ENCODE results near the gene AOX1. TPM values are rescaled to one million over a fixed set of nuclear protein-coding genes. Genes with fewer than 3 reads are reported as not detected.
"Not testable (repeated sequence)": the region's sequence is repeated elsewhere in the genome, so short reads cannot be mapped to it uniquely, and the experiment has no call there.

AOX1 gene
- total and polyA plus RNA-seq, 4 experiments from 2014 or later: not detected

DNA sequence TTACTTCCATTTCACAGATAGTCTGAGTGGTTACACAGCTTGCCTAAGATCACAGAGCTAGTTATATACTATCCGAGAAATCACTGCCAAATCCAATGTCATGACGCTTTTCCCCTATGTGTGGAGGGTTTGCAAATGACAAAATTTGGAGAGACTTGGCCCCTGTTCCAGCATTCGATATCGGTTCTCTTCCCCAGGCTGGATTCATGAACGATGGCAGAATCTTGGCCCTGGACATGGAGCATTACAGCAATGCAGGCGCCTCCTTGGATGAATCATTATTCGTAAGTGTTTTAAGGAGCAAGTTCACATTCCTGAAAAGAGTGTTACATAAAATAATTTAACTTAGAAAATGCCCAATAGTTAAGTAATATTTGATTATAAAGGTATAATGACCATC lies 55.1 kb downstream of the AOX1 start:
- peaks cover under 1 to 6% of the 10 kb centered on the region in 2 donors for H3K27me3 Mint-ChIP-seq
- H3K9me3 ChIP-seq (ENCODE audit: control insufficient read depth in 1 of 2, low read length in 2 of 2): no peaks in the 10 kb centered on the region
- H3K27ac Mint-ChIP-seq: no peak overlapping the region
- intact Hi-C loops (cut with micrococcal nuclease): no loop called here
- ChIA-PET CTCF (ENCODE audit: partially characterized antibody) (no interaction called here), POLR2A (ENCODE audit: partially characterized antibody) (no interaction called here)
- H3K9me3 Mint-ChIP-seq: no peaks in the 10 kb centered on the region
- H3K4me1 ChIP-seq (ENCODE audit: insufficient read depth, low read length): no peaks in the 10 kb centered on the region
- H3K27me3 ChIP-seq (ENCODE audit: insufficient read depth, low read length): no peaks in the 10 kb centered on the region
- H3K27ac ChIP-seq (ENCODE audit: low read depth, low read length): no peak overlapping the region
- H3K4me3 ChIP-seq (ENCODE audit: low read length in 2 of 2): no peak overlapping the region
- no peak overlapping the region for H3K4me3 Mint-ChIP-seq
- no peaks in the 10 kb centered on the region for H3K4me1 Mint-ChIP-seq
- no peak for DNase-seq
- H3K36me3 ChIP-seq (ENCODE audit: insufficient read depth, low read length): no peaks in the 10 kb centered on the region
- peaks cover 0 to under 1% of the 10 kb centered on the region in 2 donors for H3K36me3 Mint-ChIP-seq

DNA sequence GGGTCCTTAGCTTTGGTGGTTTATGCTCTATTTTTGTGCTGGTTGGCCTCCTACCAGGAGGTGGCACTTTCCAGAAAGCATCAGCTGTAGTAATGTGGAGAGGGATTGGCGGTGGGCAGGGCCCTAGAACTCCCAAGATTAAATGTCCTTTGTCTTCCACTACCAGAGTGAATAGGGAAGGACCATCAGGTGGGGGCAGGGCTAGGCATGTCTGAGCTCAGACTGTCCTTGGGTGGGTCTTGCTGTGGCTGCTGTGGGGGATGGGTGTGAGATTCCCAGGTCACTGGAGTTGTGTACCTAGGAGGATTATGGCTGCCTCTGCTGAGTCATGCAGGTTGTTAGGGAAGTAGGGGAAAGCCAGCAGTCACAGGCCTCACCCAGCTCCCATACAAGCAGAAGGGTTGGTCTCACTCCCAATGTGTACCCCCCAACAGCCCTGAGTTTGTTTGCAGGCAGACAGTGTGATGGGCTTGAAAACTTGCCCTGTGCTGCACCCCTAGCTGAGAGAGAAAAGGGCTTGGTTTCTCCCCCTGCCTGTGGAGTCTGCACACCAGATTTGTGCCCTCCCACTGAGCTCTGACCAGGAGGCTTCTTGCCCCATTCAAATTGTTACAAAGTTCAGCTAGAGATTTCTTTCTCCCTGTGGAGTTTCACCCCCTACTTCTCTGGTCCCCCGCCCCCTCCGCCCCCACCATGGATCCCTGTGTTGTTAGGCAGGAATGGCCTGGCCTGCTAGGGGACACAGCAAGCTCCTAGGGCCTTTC lies 62.9 kb downstream of the AOX1 start:
- DNase-seq; POLR2A ChIA-PET (ENCODE audit: partially characterized antibody); H3K4me1 ChIP-seq (ENCODE audit: insufficient read depth, low read length); H3K36me3 Mint-ChIP-seq; H3K4me1 Mint-ChIP-seq; H3K27me3 ChIP-seq (ENCODE audit: insufficient read depth, low read length); H3K27ac ChIP-seq (ENCODE audit: low read depth, low read length); H3K36me3 ChIP-seq (ENCODE audit: insufficient read depth, low read length); intact Hi-C loops (cut with micrococcal nuclease); H3K4me3 Mint-ChIP-seq; H3K4me3 ChIP-seq (ENCODE audit: low read length in 2 of 2); H3K9me3 ChIP-seq (ENCODE audit: control insufficient read depth in 1 of 2, low read length in 2 of 2); H3K9me3 Mint-ChIP-seq: not testable (repeated sequence)
- Mint-ChIP-seq H3K27ac (peak overlapping the region in 1 of 7 donors; percentile 45), H3K27me3 (peaks cover 8 to 15% of the 10 kb centered on the region in 2 donors)
- CTCF ChIA-PET (ENCODE audit: partially characterized antibody): interaction anchor here (1.3 kb wide), 1 partner anchor 9 kb away, joined by 3 read pairs; no protein-coding TSS in a partner anchor

DNA sequence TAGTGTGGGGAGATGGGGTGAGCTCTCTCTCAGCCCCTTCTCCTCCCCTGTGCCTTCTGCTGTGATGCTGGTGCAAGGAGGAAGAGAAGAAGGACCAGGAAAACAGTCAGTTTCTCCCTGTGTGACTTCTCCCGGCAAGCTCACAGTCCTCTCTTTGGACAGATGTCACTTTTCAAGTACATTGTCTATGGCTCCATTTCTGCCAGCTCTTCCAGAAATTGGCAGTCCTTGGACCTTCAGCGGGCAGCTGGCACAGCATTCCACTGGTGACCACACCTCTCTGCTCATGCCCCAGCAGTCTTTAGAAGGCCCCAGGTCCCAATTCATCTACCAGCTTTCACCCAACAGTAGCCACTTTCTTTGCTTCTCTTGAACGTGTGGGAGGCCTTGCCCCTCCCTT lies 63.9 kb downstream of the AOX1 start:
- H3K36me3 Mint-ChIP-seq: no peaks in the 10 kb centered on the region

DNA sequence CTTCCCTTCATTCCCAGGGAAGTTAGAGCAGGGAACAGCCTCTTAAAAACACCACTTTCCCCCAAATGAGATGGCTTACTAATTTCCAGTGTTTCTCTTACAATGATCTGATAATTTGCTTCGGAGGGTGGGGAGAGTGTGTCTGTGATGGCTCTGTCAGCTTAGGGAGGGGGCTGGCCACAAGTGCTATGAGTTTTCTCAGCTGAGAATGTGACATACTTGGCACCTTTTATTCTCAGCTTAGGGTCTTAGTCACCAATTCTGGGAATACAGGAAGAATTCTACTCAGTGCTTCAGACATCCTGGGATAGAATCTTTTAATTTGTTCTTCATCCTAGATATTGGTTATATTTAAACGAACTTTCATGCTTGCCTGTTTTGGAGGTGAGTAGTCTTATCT lies 64.4 kb downstream of the AOX1 start:
- H3K27ac ChIP-seq (ENCODE audit: low read depth, low read length): no peak overlapping the region
- CTCF ChIA-PET (ENCODE audit: partially characterized antibody): no interaction called here
- Mint-ChIP-seq H3K36me3 (no peaks in the 10 kb centered on the region), H3K4me1 (no peaks in the 10 kb centered on the region), H3K27me3 (peaks cover 8 to 15% of the 10 kb centered on the region in 2 donors), H3K4me3 (no peak overlapping the region), H3K27ac (no peak overlapping the region), H3K9me3 (peaks cover 0 to 2% (median 0%) of the 10 kb centered on the region in 8 donors)
- POLR2A ChIA-PET (ENCODE audit: partially characterized antibody): no interaction called here
- peaks cover 7% of the 10 kb centered on the region for H3K27me3 ChIP-seq (ENCODE audit: insufficient read depth, low read length)
- no peak for DNase-seq
- H3K36me3 ChIP-seq (ENCODE audit: insufficient read depth, low read length): no peaks in the 10 kb centered on the region
- H3K4me1 ChIP-seq (ENCODE audit: insufficient read depth, low read length): no peaks in the 10 kb centered on the region
- intact Hi-C loops (cut with micrococcal nuclease): no loop called here
- no peak overlapping the region for H3K4me3 ChIP-seq (ENCODE audit: low read length in 2 of 2)
- H3K9me3 ChIP-seq (ENCODE audit: control insufficient read depth in 1 of 2, low read length in 2 of 2): no peaks in the 10 kb centered on the region

More for the DNA sequence above, 63.9 kb downstream of the AOX1 start:
- Mint-ChIP-seq H3K27me3 (peaks cover 8 to 15% of the 10 kb centered on the region in 2 donors), H3K27ac (no peak overlapping the region), H3K4me1 (no peaks in the 10 kb centered on the region), H3K4me3 (no peak overlapping the region), H3K9me3 (peaks cover 0 to 2% (median 0%) of the 10 kb centered on the region in 8 donors)
- Histone ChIP-seq H3K9me3 (ENCODE audit: control insufficient read depth in 1 of 2, low read length in 2 of 2) (no peaks in the 10 kb centered on the region), H3K4me1 (ENCODE audit: insufficient read depth, low read length) (no peaks in the 10 kb centered on the region), H3K4me3 (ENCODE audit: low read length in 2 of 2) (no peak overlapping the region), H3K36me3 (ENCODE audit: insufficient read depth, low read length) (no peaks in the 10 kb centered on the region), H3K27me3 (ENCODE audit: insufficient read depth, low read length) (peaks cover 7% of the 10 kb centered on the region), H3K27ac (ENCODE audit: low read depth, low read length) (no peak overlapping the region)
- POLR2A ChIA-PET (ENCODE audit: partially characterized antibody): no interaction called here
- intact Hi-C loops (cut with micrococcal nuclease): no loop called here
- no peak for DNase-seq
- CTCF ChIA-PET (ENCODE audit: partially characterized antibody): interaction anchor here (1.3 kb wide), 1 partner anchor 10 kb away, joined by 3 read pairs; no protein-coding TSS in a partner anchor

DNA sequence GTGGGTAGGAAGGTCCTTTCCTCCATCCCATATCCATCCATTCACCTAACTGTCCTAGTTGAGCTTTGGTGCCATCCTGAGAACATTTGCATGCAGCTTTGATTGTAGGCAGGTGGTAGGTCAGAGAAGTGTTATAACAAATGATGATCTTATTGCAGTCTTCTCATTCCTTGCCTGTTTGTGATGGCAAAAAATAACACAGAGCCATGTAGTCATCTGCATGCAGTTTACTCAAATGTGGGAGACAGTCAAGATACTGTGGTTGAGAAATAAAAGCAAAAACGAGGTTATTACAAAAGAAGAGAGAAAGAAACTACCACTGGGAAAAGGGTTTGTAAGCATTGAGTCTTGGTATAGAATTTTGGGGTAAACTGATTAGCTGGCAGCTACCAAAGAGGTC lies 66.3 kb downstream of the AOX1 start:
- Histone ChIP-seq H3K4me3 (ENCODE audit: low read length in 2 of 2) (no peak overlapping the region), H3K4me1 (ENCODE audit: insufficient read depth, low read length) (no peaks in the 10 kb centered on the region), H3K36me3 (ENCODE audit: insufficient read depth, low read length) (no peaks in the 10 kb centered on the region), H3K27ac (ENCODE audit: low read depth, low read length) (no peak overlapping the region), H3K9me3 (ENCODE audit: control insufficient read depth in 1 of 2, low read length in 2 of 2) (no peaks in the 10 kb centered on the region), H3K27me3 (ENCODE audit: insufficient read depth, low read length) (peaks cover 7% of the 10 kb centered on the region)
- DNase-seq: no peak
- no peak overlapping the region for H3K4me3 Mint-ChIP-seq
- no peak overlapping the region for H3K27ac Mint-ChIP-seq
- CTCF ChIA-PET (ENCODE audit: partially characterized antibody): no interaction called here
- H3K27me3 Mint-ChIP-seq: peaks cover 9 to 15% of the 10 kb centered on the region in 2 donors
- no peaks in the 10 kb centered on the region for H3K4me1 Mint-ChIP-seq
- POLR2A ChIA-PET (ENCODE audit: partially characterized antibody): no interaction called here
- H3K9me3 Mint-ChIP-seq: peaks cover 0 to 2% (median 0%) of the 10 kb centered on the region in 8 donors
- intact Hi-C loops (cut with micrococcal nuclease): no loop called here
- no peaks in the 10 kb centered on the region for H3K36me3 Mint-ChIP-seq

DNA sequence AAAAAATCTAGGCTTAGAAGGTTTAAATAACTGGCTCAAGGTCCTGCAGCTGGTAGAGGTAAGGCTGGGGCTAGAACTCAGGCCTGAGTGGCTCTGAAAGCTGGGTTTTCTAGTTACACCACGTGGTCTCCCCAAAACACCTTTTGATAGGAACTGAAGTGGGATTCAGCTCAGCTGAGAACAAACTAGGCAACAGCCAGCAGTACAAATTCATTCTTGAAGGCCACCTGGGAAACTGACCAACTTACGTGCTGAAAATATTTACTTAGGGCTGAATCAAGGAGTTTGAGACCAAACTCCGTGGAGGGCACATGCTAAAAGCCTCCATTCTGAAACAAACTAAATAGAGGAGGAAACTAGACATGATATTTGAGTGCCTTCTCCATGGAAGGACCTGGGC lies 67.2 kb downstream of the AOX1 start:
- Mint-ChIP-seq H3K36me3 (no peaks in the 10 kb centered on the region), H3K4me3 (peak overlapping the region in 1 of 8 donors; percentile 4), H3K27ac (no peak overlapping the region), H3K27me3 (peaks cover 8 to 13% of the 10 kb centered on the region in 2 donors), H3K4me1 (no peaks in the 10 kb centered on the region), H3K9me3 (peaks cover 0 to 2% (median 0%) of the 10 kb centered on the region in 8 donors)
- intact Hi-C loops (cut with micrococcal nuclease): no loop called here
- CTCF ChIA-PET (ENCODE audit: partially characterized antibody): no interaction called here
- H3K27ac ChIP-seq (ENCODE audit: low read depth, low read length): no peak overlapping the region
- DNase-seq: no peak
- H3K4me3 ChIP-seq (ENCODE audit: low read length in 2 of 2): no peak overlapping the region
- no peaks in the 10 kb centered on the region for H3K9me3 ChIP-seq (ENCODE audit: control insufficient read depth in 1 of 2, low read length in 2 of 2)
- H3K4me1 ChIP-seq (ENCODE audit: insufficient read depth, low read length): no peaks in the 10 kb centered on the region
- H3K27me3 ChIP-seq (ENCODE audit: insufficient read depth, low read length): peaks cover 7% of the 10 kb centered on the region
- H3K36me3 ChIP-seq (ENCODE audit: insufficient read depth, low read length): no peaks in the 10 kb centered on the region
- POLR2A ChIA-PET (ENCODE audit: partially characterized antibody): no interaction called here

DNA sequence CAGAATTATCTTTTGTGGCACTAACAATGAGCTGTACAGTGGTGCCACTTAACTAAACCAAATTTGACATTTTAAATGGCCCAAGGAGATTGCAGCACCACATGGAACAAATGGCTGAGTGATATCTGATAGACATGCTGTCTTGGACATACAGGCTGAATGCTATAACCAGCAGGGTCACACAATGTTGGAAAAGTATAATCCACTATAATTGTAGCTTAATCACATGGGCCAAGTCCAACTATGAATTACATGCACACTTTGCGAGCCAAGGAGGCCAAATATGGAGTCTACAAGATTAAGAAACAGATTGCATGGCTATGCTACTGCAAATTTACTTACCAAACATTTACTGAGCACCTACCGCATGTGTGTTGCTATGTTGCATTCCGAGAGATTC lies 69.0 kb downstream of the AOX1 start:
- no peak overlapping the region for H3K4me3 ChIP-seq (ENCODE audit: low read length in 2 of 2)
- no peak overlapping the region for H3K27ac ChIP-seq (ENCODE audit: low read depth, low read length)
- POLR2A ChIA-PET (ENCODE audit: partially characterized antibody): no interaction called here
- no peak for DNase-seq
- H3K27me3 ChIP-seq (ENCODE audit: insufficient read depth, low read length): peaks cover 7% of the 10 kb centered on the region
- H3K27me3 Mint-ChIP-seq: peaks cover 11 to 22% of the 10 kb centered on the region in 2 donors
- H3K4me1 Mint-ChIP-seq: no peaks in the 10 kb centered on the region
- intact Hi-C loops (cut with micrococcal nuclease): no loop called here
- H3K36me3 ChIP-seq (ENCODE audit: insufficient read depth, low read length): no peaks in the 10 kb centered on the region
- H3K9me3 ChIP-seq (ENCODE audit: control insufficient read depth in 1 of 2, low read length in 2 of 2): no peaks in the 10 kb centered on the region
- no peaks in the 10 kb centered on the region for H3K4me1 ChIP-seq (ENCODE audit: insufficient read depth, low read length)
- H3K36me3 Mint-ChIP-seq: no peaks in the 10 kb centered on the region
- H3K27ac Mint-ChIP-seq: no peak overlapping the region
- H3K4me3 Mint-ChIP-seq: no peak overlapping the region
- CTCF ChIA-PET (ENCODE audit: partially characterized antibody): no interaction called here
- H3K9me3 Mint-ChIP-seq: no peaks in the 10 kb centered on the region
